D721Med (cell line): ENCODE measurements around the gene OXT.
"Not testable (repeated sequence)": the region's sequence is repeated elsewhere in the genome, so short reads cannot be mapped to it uniquely, and the experiment has no call there.

Source experiments
- DNase-seq: peaks from one replicate; pipeline ENCODE4 v3.0.0; 2011; ENCODE audit warnings: low spot score; ENCODE audit not compliant: insufficient read length
- FAIRE-seq: peaks from 2 replicates; lab custom pipeline; 2011; peaks lifted over from hg19 to GRCh38; lab: Jason Lieb, UNC
- CTCF ChIP-seq: IDR thresholded peaks from 2 replicates; pipeline ENCODE4 v1.5.1; 2012; ENCODE audit warnings: mild to moderate bottlenecking, control low read depth; ENCODE audit not compliant: insufficient read depth; ENCODE audit errors: missing control alignments

Gene OXT

GRCh38 chr20:3071610-3072529 lies at the start of gene OXT:
TSS of gene OXT (plus strand) at chr20:3071620. CDS start at chr20:3071656, 36 bp downstream.
- FAIRE-seq (no peak), DNase-seq (no peak)
- no peak for TF ChIP-seq CTCF

- no peak for DNase-seq
- no peak for FAIRE-seq
Measured at GRCh38 chr20:3021777-3022176, 49.6 kb upstream of the OXT start.

GRCh38 chr20:3022559-3023490 lies 48.6 kb upstream of the OXT start:
- DNase-seq = not testable (repeated sequence)

More at GRCh38 chr20:3021777-3022176, 49.6 kb upstream of the OXT start:
- no peak for TF ChIP-seq CTCF

GRCh38 chr20:3027987-3028386 lies 43.4 kb upstream of the OXT start:
- DNase-seq = no peak
- FAIRE-seq = no peak
- TF ChIP-seq CTCF = no peak

More at GRCh38 chr20:3022559-3023490, 48.6 kb upstream of the OXT start:
- FAIRE-seq = not testable (repeated sequence)

GRCh38 chr20:3031524-3032147 lies 39.8 kb upstream of the OXT start:
- no peak for FAIRE-seq
- DNase-seq = no peak
- TF ChIP-seq CTCF = no peak

GRCh38 chr20:3032624-3033023 lies 38.8 kb upstream of the OXT start:
- no peak for TF ChIP-seq CTCF
- DNase-seq (no peak), FAIRE-seq (no peak)

GRCh38 chr20:3037654-3038053 lies 33.8 kb upstream of the OXT start:
- FAIRE-seq = no peak
- no peak for DNase-seq
- no peak for TF ChIP-seq CTCF
